Coronary artery (tissue), 2 donors: Measurements from ENCODE around the gene TGM1.

Experiments
- DNase-seq: peaks from one replicate; pipeline ENCODE4 v3.0.0-alpha.2; 2017; ENCODE audit warnings: low spot score
- H3K27ac ChIP-seq, 2 donors: fragments of 200-600 bp; sonication (generic); one replicate each; pipeline ENCODE4 v1.5.1; 2016 to 2019
- H3K4me3 ChIP-seq: fragments of 200-600 bp; sonication (generic); 2 replicates; pipeline ENCODE4 v1.5.1; 2016; ENCODE audit warnings: mild to moderate bottlenecking, moderate library complexity
- TF ChIP-seq, protein P1 (sequence below): fragments of 200-600 bp; sonication (generic); IDR thresholded peaks from one replicate; pipeline ENCODE4 v1.5.1; 2019; ENCODE audit warnings: antibody characterized with exemption

Gene TGM1

DNA sequence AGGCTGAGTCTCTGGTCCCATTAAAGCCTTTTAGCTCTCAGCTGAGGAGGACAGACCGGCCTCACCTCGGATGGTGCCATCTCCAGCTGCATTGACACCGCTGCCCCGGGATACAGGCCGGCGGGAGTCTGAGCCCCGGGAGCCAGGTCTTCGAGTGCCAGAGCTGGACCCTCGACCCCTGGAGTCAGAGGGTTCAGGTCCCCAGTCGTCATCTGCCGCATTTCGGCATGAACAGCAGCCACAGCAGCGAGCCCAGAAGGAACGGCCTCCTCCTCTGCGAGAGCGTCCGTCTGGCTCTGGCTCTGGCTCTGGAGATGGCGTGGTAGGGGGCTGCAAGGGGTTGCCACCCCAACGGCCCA is 1.0 kb downstream of the TGM1 start:
- DNase-seq = no peak
- no peak overlapping the region for H3K27ac ChIP-seq
- TF ChIP-seq, protein P1, sequence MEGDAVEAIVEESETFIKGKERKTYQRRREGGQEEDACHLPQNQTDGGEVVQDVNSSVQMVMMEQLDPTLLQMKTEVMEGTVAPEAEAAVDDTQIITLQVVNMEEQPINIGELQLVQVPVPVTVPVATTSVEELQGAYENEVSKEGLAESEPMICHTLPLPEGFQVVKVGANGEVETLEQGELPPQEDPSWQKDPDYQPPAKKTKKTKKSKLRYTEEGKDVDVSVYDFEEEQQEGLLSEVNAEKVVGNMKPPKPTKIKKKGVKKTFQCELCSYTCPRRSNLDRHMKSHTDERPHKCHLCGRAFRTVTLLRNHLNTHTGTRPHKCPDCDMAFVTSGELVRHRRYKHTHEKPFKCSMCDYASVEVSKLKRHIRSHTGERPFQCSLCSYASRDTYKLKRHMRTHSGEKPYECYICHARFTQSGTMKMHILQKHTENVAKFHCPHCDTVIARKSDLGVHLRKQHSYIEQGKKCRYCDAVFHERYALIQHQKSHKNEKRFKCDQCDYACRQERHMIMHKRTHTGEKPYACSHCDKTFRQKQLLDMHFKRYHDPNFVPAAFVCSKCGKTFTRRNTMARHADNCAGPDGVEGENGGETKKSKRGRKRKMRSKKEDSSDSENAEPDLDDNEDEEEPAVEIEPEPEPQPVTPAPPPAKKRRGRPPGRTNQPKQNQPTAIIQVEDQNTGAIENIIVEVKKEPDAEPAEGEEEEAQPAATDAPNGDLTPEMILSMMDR = no peak
- H3K4me3 ChIP-seq = no peak overlapping the region

DNA sequence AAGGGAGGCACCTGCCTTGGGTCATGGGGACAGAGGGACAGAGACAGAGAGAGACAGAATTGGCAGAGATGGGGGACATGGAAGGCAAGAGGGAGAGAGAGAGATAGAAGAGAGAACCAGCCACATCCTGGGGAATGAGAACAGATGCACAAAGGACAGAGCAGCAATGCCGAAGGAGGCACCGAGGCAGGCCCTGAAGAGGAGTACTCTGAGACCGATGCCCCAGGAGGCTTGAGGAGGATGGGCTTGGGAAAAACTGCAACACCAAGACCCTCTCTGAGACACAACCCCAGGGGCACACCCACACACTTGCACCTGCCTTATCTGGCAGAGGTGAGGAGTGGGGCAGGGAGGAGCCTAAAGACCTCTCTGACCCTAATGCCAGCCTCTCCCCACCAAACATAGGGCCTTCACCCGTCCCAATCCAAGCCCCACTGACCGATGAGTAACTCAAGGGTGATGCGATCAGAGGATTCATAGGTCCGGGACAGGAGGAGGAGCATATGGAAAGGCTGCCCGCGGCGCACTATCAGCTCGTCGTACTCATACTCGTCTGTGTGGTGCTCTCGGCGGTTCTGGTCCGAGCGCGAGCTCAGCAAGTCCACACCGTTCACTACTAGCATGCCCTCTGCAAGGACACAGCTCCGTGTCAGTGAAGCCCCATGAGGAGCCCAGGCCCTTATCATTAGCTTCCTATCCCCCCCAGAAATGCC is 1.6 kb downstream of the TGM1 start:
- no peak overlapping the region for H3K4me3 ChIP-seq
- TF ChIP-seq, protein P1 = no peak
- H3K27ac ChIP-seq = no peak overlapping the region
- no peak for DNase-seq

DNA sequence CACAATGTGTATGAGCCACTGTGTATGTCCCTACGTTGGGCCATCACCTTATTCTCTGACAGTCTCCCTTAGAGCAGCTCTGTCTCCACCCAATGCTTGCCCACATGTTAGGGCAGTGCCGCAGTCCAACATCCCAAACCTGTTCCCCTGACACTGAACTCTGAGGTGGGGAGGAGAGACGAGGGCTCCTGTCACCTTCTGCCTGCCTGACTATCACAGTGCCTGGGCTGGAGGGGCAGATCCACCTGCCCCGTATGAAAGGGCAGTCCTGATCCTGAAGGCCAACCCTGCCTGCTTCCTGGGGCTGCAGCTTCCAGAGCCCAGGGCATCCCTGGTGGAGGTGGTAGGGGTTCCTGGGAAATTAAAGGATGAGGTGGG is 2.2 kb downstream of the TGM1 start:
- no peak overlapping the region for H3K27ac ChIP-seq
- DNase-seq = no peak
- TF ChIP-seq, protein P1 = no peak
- H3K4me3 ChIP-seq = no peak overlapping the region

DNA sequence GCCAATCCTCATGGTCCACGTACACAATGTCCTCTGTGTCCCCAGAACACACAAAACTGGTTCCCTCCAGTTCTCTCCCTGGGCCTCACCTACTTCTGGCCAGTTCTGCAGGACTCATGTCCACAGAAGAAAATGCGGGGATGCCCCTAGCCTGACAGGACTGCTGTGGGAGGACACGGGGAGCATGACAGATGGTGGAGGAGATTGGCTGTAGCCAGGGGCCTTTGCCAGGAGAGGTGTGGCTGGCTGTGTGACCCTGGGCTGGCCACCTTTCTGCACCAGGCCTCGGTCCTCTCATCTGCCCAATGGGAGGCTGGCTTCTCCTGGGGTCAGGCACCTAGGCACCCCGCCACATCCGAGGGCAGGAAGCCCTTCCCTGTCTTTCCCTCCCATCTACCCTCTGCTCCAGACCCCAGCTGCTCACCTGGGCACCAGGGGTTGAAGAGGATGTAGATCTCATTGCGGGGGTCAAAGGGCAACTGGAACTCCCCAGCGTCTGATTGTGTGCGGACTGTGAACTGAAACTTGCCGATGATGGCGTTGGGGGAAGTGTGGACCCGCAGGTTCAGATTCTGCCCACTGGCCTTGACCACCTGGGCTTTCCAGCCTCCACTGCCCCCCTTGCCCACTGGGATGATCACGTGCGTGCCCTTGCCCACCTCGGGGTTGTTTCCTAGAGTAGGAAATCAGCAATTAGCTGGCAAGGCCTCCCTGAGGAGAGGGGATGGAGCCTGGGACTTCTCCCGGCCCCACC is 2.8 kb downstream of the TGM1 start:
- peak overlapping the region in 1 of 2 donors; percentile 51 for H3K27ac ChIP-seq
- no peak for DNase-seq
- H3K4me3 ChIP-seq = no peak overlapping the region
- TF ChIP-seq, protein P1 = no peak

DNA sequence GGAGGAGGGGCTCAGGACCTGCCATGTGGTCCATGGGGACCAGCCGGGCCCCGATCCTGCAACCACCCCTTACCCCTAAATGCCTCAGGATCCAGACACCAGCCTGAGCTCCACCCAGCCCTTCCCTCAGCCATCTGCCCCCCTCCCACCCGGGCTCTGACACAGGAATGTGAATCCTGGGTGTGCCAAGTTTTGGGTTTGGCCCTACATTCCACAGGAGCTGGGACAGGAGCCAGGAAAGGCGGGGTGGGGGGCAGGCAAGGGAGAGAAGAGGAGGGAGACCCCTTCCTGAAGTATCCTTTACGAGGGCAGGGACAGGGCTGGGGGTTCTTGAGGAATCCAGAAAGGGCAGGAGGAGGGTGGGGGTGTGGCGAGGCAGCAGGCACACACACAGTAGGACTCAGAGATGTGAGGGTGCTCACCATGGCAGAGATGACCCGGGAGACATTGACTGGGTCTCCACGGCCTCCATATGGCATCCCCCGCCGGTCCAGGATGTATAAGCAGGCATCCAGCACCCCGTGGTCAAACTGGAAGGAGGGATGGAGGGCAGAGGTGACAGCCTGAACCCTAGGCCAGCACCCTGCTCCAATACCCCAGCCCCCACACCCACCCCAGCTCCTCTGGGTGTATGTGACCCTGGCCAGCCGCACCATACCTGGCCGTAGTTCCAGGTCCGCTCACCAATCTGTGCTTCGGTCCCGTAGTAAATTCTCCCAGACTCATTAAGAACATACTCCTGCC is 3.5 kb downstream of the TGM1 start:
- TF ChIP-seq, protein P1 = no peak
- Histone ChIP-seq H3K4me3 (no peak overlapping the region), H3K27ac (peak overlapping the region in 1 of 2 donors; percentile 51)
- no peak for DNase-seq

DNA sequence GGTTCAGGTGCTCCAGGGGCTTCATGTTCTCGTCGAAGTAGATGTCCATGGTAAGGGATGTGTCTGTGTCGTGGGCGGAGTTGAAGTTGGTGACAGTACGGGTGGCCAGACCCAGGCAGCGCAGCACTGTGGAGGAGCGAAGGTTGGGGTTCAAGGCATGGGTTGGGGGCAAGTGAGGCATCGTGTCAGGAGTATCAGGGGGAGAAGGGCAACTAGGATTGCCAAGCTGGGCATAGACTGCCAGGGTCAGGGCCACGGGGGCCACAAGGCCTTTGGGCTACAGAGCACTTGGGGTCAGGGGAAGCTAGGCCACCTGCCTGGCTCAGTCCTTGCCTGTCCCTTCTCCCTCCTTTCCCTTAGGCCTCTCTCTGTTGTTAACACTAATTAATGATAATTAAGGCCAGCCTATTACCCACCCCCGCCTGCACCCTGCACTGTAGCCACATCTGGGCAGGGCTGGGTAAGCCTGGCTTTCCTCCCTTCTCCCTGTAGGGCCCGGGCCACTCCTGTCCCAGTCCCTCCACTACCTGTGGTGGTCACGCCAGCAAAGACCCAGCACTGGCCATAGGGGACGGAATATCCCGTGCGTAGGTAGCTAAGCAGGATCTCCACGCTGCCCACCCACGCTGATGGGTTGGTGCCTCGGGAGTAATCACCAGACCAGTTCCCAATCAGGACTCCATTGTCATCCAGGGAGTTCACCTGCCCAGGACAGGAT is 4.3 kb downstream of the TGM1 start:
- DNase-seq = no peak
- H3K27ac ChIP-seq = peak overlapping the region in 1 of 2 donors; percentile 51

More for the DNA sequence above, 4.3 kb downstream of the TGM1 start:
- TF ChIP-seq, protein P1 = no peak
- no peak overlapping the region for H3K4me3 ChIP-seq
